Measurements from ENCODE around the gene HSFX1.
"Not testable (repeated sequence)": the region's sequence is repeated elsewhere in the genome, so short reads cannot be mapped to it uniquely, and the experiment has no call there.

Gene HSFX1

DNA sequence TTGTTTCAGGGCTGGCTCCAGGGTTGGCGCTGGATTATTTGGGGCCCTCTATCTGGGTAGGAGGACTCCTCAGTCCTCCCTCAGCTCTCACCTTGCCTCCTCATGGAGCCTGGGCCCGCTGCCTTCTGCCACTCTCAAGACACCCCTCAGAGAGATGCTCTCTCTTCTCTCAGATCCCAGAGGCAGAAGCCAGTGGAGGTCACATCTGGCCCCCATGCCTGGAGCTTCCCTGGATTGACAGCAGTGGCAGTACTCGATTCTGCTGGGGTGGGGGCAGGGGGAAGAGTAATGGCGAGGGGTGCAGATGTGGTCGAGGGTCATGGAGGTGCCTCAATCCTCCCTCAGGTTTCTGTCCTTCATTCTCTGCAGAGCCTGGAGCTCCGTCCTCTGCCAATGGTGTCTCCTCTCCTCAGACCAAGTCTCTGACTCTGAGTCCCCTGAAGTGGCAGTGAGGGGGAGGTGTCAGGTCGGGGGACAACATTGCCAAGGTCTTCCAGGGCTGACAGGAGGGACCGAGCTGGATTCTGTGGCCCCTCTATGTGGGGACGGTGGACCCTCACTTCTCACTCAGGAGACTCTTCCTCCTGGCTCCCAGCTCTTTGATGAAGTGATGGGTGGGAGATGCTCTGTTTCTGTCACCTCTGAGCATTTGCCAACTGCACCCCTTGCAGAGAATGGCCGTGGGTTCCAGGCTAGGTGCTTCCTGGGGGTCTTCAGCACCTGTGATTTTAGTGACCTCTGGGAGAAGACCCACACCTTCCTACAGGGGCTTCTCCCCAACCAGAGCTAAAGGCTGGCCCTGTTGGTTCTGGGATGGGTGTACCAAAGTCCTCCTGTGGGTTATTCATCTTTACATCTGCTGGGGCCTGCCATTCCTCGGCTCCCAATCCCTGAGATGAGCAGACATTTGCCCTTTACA, 10.9 kb upstream of the HSFX1 start:
- Histone ChIP-seq H3K36me3 (ENCODE audit: control insufficient read depth in 1 of 2, insufficient read depth in 2 of 2, low read length in 2 of 2) (no peaks in the 10 kb centered on the region), H3K4me3 (ENCODE audit: low read depth in 1 of 2, low read length in 2 of 2) (no peak overlapping the region), H3K27me3 (ENCODE audit: low read depth, low read length) (no peaks in the 10 kb centered on the region), H3K4me1 (ENCODE audit: control insufficient read depth in 1 of 2, insufficient read depth in 2 of 2, low read length in 2 of 2) (no peaks in the 10 kb centered on the region), H3K9me3 (ENCODE audit: control insufficient read depth in 1 of 2, low read length in 2 of 2) (no peaks in the 10 kb centered on the region), H3K27ac (ENCODE audit: low read length) (no peak overlapping the region)

DNA sequence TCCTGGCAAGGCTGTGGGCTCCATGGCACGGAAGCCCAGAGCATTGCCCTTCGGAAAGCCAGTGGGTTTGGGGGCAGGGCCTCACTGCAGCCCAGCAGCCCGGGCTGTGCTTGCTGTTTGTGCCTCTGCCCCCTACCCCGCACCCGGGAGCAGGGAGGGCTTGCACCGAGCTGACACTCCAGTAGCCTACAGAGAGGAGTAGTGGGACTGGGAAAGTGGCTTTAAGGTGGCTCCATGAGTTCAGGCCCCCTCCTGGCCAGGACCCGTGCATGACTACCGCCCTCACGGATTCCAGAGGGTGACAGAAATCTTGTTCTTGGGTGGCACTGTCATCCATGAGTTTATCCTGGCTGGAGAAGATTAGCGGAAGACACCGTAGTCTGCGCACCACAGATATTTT, 3.5 kb upstream of the HSFX1 start:
- H3K9me3 ChIP-seq (ENCODE audit: control insufficient read depth in 1 of 2, low read length in 2 of 2); H3K27ac ChIP-seq (ENCODE audit: low read length); H3K4me3 ChIP-seq (ENCODE audit: low read depth in 1 of 2, low read length in 2 of 2); H3K27me3 ChIP-seq (ENCODE audit: low read depth, low read length); H3K4me1 ChIP-seq (ENCODE audit: control insufficient read depth in 1 of 2, insufficient read depth in 2 of 2, low read length in 2 of 2); H3K36me3 ChIP-seq (ENCODE audit: control insufficient read depth in 1 of 2, insufficient read depth in 2 of 2, low read length in 2 of 2): not testable (repeated sequence)

DNA sequence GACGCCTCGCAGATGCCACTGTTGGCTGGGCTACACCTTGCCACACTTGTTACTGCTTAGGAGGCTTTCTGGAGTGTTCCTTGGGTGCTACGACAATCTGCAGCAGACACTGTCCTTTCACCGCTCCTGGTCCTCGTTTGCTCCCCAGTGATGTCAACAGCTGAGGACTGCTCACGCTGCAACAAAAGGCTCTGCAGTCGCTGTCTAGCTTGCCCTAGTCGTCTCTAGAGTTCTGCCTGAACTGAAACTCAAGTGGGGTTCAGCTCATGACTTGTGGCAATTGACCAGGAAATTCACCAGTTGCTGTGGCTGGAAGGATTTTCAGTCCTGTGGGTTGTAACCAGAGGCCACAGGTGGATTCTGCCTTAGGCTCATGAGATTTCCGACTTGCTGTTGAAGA, 842 bp upstream of the HSFX1 start:
- not testable (repeated sequence) for H3K27ac ChIP-seq (ENCODE audit: low read length); H3K36me3 ChIP-seq (ENCODE audit: control insufficient read depth in 1 of 2, insufficient read depth in 2 of 2, low read length in 2 of 2); H3K27me3 ChIP-seq (ENCODE audit: low read depth, low read length); H3K4me1 ChIP-seq (ENCODE audit: control insufficient read depth in 1 of 2, insufficient read depth in 2 of 2, low read length in 2 of 2); H3K9me3 ChIP-seq (ENCODE audit: control insufficient read depth in 1 of 2, low read length in 2 of 2); H3K4me3 ChIP-seq (ENCODE audit: low read depth in 1 of 2, low read length in 2 of 2)

DNA sequence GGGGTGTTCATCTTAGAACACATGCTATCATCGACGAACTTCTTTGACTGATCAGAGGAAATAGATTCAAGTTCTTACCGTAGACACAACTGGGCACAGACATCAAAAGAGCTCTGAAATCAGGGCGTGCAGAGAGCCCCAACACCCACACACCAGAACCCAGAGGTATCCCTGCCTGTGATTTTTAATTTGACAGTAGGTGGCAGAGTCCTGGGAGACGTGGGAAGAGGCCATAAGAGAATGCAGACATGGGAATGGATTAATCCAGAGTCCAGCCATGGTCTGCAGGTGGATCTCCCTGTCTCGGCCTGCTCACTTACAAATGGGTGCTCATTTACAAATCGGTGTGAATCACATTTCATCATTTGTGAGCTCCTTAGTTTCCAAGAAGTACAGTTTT, 4.1 kb downstream of the HSFX1 start:
- H3K4me1 ChIP-seq (ENCODE audit: control insufficient read depth in 1 of 2, insufficient read depth in 2 of 2, low read length in 2 of 2); H3K4me3 ChIP-seq (ENCODE audit: low read depth in 1 of 2, low read length in 2 of 2); H3K36me3 ChIP-seq (ENCODE audit: control insufficient read depth in 1 of 2, insufficient read depth in 2 of 2, low read length in 2 of 2); H3K9me3 ChIP-seq (ENCODE audit: control insufficient read depth in 1 of 2, low read length in 2 of 2); H3K27ac ChIP-seq (ENCODE audit: low read length); H3K27me3 ChIP-seq (ENCODE audit: low read depth, low read length): not testable (repeated sequence)

GRCh38 chrX:149781727-149782126, 7.9 kb downstream of the HSFX1 start, which contains the start of gene MAGEA9:
TSS of gene MAGEA9 (plus strand) at chrX:149781930. CDS start at chrX:149786211, 4,281 bp downstream.
- not testable (repeated sequence) for H3K27ac ChIP-seq (ENCODE audit: low read length); H3K4me1 ChIP-seq (ENCODE audit: control insufficient read depth in 1 of 2, insufficient read depth in 2 of 2, low read length in 2 of 2); H3K9me3 ChIP-seq (ENCODE audit: control insufficient read depth in 1 of 2, low read length in 2 of 2); H3K36me3 ChIP-seq (ENCODE audit: control insufficient read depth in 1 of 2, insufficient read depth in 2 of 2, low read length in 2 of 2); H3K4me3 ChIP-seq (ENCODE audit: low read depth in 1 of 2, low read length in 2 of 2); H3K27me3 ChIP-seq (ENCODE audit: low read depth, low read length)

GRCh38 chrX:149795531-149795930, 21.7 kb downstream of the HSFX1 start:
- H3K27me3 ChIP-seq (ENCODE audit: low read depth, low read length); H3K9me3 ChIP-seq (ENCODE audit: control insufficient read depth in 1 of 2, low read length in 2 of 2); H3K27ac ChIP-seq (ENCODE audit: low read length); H3K36me3 ChIP-seq (ENCODE audit: control insufficient read depth in 1 of 2, insufficient read depth in 2 of 2, low read length in 2 of 2); H3K4me3 ChIP-seq (ENCODE audit: low read depth in 1 of 2, low read length in 2 of 2); H3K4me1 ChIP-seq (ENCODE audit: control insufficient read depth in 1 of 2, insufficient read depth in 2 of 2, low read length in 2 of 2): not testable (repeated sequence)

DNA sequence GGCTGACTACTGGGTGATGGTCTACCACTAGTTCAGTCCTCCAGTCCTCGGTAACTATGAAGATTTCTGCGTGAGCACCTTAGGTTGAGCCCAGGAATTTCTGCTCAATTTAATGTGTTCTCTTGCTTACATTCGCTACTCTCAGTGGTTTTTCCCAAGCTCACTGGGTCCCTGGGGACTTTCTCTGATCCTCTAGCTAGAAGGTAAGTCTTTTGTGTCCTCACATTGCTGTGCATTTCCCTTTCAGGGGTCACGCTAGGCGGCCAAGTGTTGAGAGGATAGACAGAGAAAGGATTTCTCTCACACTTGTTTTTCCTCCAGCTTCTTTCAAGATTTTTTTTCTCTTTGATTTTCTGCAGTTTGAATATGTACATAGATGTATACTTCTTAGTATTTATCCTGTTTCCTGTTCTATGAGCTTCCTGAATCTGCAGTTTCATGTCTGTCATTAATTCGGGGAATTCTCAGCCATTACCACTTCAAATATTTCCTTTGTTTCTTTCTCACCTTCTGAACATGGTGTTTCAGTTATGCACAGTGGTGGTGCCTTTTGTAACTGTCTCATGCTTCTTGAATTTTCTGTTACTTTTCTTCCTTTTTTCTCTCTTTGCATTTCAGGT, 25.3 kb downstream of the HSFX1 start:
- Histone ChIP-seq H3K27me3 (ENCODE audit: low read depth, low read length) (no peaks in the 10 kb centered on the region), H3K4me1 (ENCODE audit: control insufficient read depth in 1 of 2, insufficient read depth in 2 of 2, low read length in 2 of 2) (no peaks in the 10 kb centered on the region), H3K9me3 (ENCODE audit: control insufficient read depth in 1 of 2, low read length in 2 of 2) (no peaks in the 10 kb centered on the region), H3K4me3 (ENCODE audit: low read depth in 1 of 2, low read length in 2 of 2) (no peak overlapping the region), H3K36me3 (ENCODE audit: control insufficient read depth in 1 of 2, insufficient read depth in 2 of 2, low read length in 2 of 2) (no peaks in the 10 kb centered on the region), H3K27ac (ENCODE audit: low read length) (no peak overlapping the region)

DNA sequence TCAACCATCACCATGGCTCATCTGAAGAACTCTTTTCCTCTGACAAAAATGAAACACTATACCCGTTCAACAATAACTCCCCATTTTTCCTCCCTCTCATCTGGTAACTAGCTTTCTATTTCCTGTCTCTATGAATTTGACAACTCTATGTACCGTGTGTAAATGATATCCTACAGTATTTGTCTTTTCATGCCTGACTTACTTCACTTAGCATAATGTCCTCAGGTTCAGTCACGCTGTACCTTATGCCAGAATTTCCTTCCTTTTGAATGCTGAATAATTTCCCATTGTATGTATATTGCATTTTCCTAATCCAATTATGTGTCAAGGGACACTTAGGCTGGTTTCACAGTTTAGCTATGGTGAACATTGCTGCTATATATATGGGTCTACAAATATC, 26.1 kb downstream of the HSFX1 start:
- H3K36me3 ChIP-seq (ENCODE audit: control insufficient read depth in 1 of 2, insufficient read depth in 2 of 2, low read length in 2 of 2) = no peaks in the 10 kb centered on the region
- no peaks in the 10 kb centered on the region for H3K9me3 ChIP-seq (ENCODE audit: control insufficient read depth in 1 of 2, low read length in 2 of 2)
- no peak overlapping the region for H3K4me3 ChIP-seq (ENCODE audit: low read depth in 1 of 2, low read length in 2 of 2)
- no peak overlapping the region for H3K27ac ChIP-seq (ENCODE audit: low read length)
- no peaks in the 10 kb centered on the region for H3K4me1 ChIP-seq (ENCODE audit: control insufficient read depth in 1 of 2, insufficient read depth in 2 of 2, low read length in 2 of 2)
- no peaks in the 10 kb centered on the region for H3K27me3 ChIP-seq (ENCODE audit: low read depth, low read length)

DNA sequence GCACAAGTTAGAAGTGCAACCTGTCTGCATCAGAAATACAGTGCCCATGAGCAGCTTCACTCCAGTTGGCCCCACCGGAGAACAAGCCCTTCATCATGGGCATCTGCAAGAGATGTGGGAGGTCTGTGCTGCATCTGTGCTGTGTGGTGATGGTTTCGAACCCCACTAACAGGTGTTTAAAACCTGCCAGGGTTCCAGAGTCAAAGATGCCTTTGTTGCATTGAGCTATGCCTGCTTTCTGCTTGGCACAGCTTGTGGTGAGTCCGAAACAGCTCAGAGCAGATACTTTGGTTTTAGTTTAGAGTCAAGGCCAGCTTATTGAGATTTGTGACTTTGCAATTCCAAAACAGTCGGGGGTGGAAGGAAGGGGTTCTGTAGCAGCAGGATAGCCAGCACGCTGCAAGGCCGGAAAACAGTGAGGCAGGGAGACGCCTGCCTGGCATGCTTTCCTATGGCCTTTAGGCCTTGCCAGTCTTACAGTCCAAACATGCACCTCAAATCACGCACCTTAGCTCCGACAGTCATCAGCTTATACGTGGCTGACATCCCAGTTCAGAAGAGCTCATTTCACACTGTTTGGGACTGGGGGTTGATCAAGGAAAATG, 29.7 kb downstream of the HSFX1 start:
- no peak overlapping the region for H3K27ac ChIP-seq (ENCODE audit: low read length)
- no peak overlapping the region for H3K4me3 ChIP-seq (ENCODE audit: low read depth in 1 of 2, low read length in 2 of 2)
- H3K36me3 ChIP-seq (ENCODE audit: control insufficient read depth in 1 of 2, insufficient read depth in 2 of 2, low read length in 2 of 2) = no peaks in the 10 kb centered on the region
- H3K27me3 ChIP-seq (ENCODE audit: low read depth, low read length) = no peaks in the 10 kb centered on the region
- H3K9me3 ChIP-seq (ENCODE audit: control insufficient read depth in 1 of 2, low read length in 2 of 2) = no peaks in the 10 kb centered on the region
- no peaks in the 10 kb centered on the region for H3K4me1 ChIP-seq (ENCODE audit: control insufficient read depth in 1 of 2, insufficient read depth in 2 of 2, low read length in 2 of 2)

DNA sequence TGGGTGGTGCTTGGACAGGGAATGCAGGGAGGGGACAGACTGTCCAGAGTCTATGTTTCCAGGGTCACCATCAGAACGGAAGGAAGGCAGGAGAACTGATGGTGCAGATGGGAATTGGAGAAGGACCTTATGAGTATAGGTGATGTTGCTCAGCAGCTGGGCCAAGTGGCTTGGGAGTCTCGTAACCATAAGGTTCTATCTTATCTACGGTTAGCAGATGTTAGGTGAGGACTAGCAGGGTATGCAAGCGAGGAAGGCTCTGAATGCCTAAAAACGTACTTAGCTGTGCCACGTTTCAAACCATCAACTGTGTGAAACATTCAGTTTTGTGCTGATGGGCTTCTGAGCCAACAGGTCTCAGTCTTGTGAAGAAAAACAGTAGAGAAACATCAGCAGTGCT, 30.2 kb downstream of the HSFX1 start:
- Histone ChIP-seq H3K9me3 (ENCODE audit: control insufficient read depth in 1 of 2, low read length in 2 of 2) (no peaks in the 10 kb centered on the region), H3K27ac (ENCODE audit: low read length) (no peak overlapping the region)

DNA sequence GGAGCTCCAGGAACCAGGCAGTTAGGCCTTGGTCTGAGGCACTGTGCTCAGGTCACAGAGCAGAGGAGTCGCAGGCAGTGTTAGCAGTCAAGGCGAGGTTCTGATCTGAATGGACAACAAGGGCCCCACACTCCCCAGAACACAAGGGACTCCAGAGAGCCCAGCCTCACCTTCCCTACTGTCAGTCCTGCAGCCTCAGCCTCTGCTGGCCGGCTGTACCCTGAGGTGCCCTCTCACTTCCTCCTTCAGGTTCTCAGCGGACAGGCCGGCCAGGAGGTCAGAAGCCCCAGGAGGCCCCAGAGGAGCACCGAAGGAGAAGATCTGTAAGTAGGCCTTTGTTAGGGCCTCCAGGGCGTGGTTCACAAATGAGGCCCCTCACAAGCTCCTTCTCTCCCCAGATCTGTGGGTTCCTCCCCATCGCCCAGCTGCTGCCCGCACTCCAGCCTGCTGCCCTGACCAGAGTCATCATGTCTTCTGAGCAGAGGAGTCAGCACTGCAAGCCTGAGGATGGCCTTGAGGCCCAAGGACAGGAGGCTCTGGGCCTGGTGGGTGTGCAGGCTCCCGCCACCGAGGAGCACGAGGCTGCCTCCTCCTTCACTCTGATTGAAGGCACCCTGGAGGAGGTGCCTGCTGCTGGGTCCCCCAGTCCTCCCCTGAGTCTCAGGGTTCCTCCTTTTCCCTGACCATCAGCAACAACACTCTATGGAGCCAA, 34.0 kb downstream of the HSFX1 start:
- H3K27ac ChIP-seq (ENCODE audit: low read length) = no peak overlapping the region
- H3K9me3 ChIP-seq (ENCODE audit: control insufficient read depth in 1 of 2, low read length in 2 of 2) = no peaks in the 10 kb centered on the region
- no peaks in the 10 kb centered on the region for H3K27me3 ChIP-seq (ENCODE audit: low read depth, low read length)
- H3K4me3 ChIP-seq (ENCODE audit: low read depth in 1 of 2, low read length in 2 of 2) = no peak overlapping the region
- no peaks in the 10 kb centered on the region for H3K36me3 ChIP-seq (ENCODE audit: control insufficient read depth in 1 of 2, insufficient read depth in 2 of 2, low read length in 2 of 2)
- H3K4me1 ChIP-seq (ENCODE audit: control insufficient read depth in 1 of 2, insufficient read depth in 2 of 2, low read length in 2 of 2) = no peaks in the 10 kb centered on the region

More for the DNA sequence above, 30.2 kb downstream of the HSFX1 start:
- Histone ChIP-seq H3K27me3 (ENCODE audit: low read depth, low read length) (no peaks in the 10 kb centered on the region), H3K4me1 (ENCODE audit: control insufficient read depth in 1 of 2, insufficient read depth in 2 of 2, low read length in 2 of 2) (no peaks in the 10 kb centered on the region), H3K36me3 (ENCODE audit: control insufficient read depth in 1 of 2, insufficient read depth in 2 of 2, low read length in 2 of 2) (no peaks in the 10 kb centered on the region), H3K4me3 (ENCODE audit: low read depth in 1 of 2, low read length in 2 of 2) (no peak overlapping the region)
